Cardiac muscle cell (in vitro differentiated cells and primary cell): ENCODE results near the gene WDR91. TPM values are rescaled to one million over a fixed set of nuclear protein-coding genes. Genes with fewer than 3 reads are reported as not detected.

ENCODE experiments used
- DNase-seq, 2 donors: peaks; one replicate each; pipeline versions ENCODE4 v3.0.0 to v3.0.0-alpha.2; 2010 to 2017; ENCODE audit warnings: low read depth in 1 of 2, low spot score in 1 of 2
- H3K27ac ChIP-seq: fragments of 200-600 bp; sonication (generic); 2 replicates; pipeline ENCODE4 v1.5.1; 2016
- H3K27me3 ChIP-seq: fragments of 200-600 bp; sonication (generic); 2 replicates; pipeline ENCODE4 v1.6.0; 2016; ENCODE audit warnings: control low read depth
- H3K36me3 ChIP-seq: fragments of 200-600 bp; sonication (generic); 2 replicates; pipeline ENCODE4 v1.5.1; 2016; ENCODE audit warnings: control low read depth
- H3K4me1 ChIP-seq: fragments of 200-600 bp; sonication (generic); 2 replicates; pipeline ENCODE4 v1.8.1; 2017; ENCODE audit warnings: low read depth, mild to moderate bottlenecking, mixed run types
- H3K4me3 ChIP-seq: fragments of 200-600 bp; sonication (generic); 2 replicates; pipeline ENCODE4 v1.5.1; 2016; ENCODE audit warnings: mild to moderate bottlenecking
- H3K9me3 ChIP-seq: fragments of 200-600 bp; sonication (generic); 2 replicates; pipeline ENCODE4 v1.5.1; 2017; ENCODE audit warnings: low read depth, mild to moderate bottlenecking, control low read depth
- polyA plus RNA-seq: library from polyadenylated mRNA; unstranded; fragments of >200 nt; fragmentation: Nextera tagmentation; extraction: Ambion mirVana; gene quantifications from 2 replicates; pipeline ENCODE4 v1.2.1, GENCODE V29; 2016
- total RNA-seq: library from RNA; depleted of rRNA; stranded (reverse); fragments of >200 nt; gene quantifications from 2 replicates; pipeline ENCODE4 v1.2.3, GENCODE V29; 2016
- TF ChIP-seq, protein P1 (sequence below): IDR thresholded peaks from 2 replicates; pipeline ENCODE4 v1.5.1; 2012; ENCODE audit warnings: low read depth, mild to moderate bottlenecking, low read length

WDR91 gene
- total and polyA plus RNA-seq, 2 experiments from 2014 or later: 13.6 to 16.7 TPM

DNA sequence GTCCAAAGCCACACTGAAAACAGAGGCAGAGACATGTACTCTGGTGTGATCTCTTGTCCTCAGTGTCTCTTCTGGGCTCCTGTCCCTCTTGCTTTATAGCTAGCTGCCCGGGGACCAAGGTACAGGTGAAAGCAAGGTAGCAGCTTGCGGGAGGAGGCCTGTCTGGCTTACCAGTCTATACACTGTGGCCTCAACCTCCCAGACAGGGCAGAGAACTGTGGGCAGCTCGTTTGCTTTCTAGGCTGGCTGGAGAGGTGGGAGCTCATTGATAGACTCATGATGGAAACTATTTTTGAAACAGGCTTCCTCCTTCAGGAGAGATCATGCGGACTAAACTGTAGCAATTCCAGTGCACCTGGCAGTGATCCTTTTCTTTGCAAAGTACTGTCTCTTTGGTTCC, 45.5 kb downstream of the WDR91 start:
- Histone ChIP-seq H3K36me3 (peaks cover 16% of the 10 kb centered on the region), H3K27ac (no peak overlapping the region)

DNA sequence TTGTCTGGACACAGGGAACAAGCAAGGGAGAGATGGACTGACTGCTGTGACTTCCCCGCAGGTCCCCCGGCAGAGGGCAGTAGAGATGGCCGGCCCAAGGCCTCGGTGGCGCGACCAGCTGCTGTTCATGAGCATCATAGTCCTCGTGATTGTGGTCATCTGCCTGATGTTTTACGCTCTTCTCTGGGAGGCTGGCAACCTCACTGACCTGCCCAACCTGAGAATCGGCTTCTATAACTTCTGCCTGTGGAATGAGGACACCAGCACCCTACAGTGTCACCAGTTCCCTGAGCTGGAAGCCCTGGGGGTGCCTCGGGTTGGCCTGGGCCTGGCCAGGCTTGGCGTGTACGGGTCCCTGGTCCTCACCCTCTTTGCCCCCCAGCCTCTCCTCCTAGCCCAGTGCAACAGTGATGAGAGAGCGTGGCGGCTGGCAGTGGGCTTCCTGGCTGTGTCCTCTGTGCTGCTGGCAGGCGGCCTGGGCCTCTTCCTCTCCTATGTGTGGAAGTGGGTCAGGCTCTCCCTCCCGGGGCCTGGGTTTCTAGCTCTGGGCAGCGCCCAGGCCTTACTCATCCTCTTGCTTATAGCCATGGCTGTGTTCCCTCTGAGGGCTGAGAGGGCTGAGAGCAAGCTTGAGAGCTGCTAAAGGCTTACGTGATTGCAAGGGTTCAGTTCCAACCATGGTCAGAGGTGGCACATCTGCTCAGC, 46.8 kb downstream of the WDR91 start:
- H3K27ac ChIP-seq: peak overlapping the region; percentile 48
- no peak overlapping the region for H3K4me3 ChIP-seq
- peaks cover 16% of the 10 kb centered on the region for H3K36me3 ChIP-seq
- H3K9me3 ChIP-seq: no peaks in the 10 kb centered on the region
- H3K4me1 ChIP-seq: peaks cover 18% of the 10 kb centered on the region
- TF ChIP-seq, protein P1, sequence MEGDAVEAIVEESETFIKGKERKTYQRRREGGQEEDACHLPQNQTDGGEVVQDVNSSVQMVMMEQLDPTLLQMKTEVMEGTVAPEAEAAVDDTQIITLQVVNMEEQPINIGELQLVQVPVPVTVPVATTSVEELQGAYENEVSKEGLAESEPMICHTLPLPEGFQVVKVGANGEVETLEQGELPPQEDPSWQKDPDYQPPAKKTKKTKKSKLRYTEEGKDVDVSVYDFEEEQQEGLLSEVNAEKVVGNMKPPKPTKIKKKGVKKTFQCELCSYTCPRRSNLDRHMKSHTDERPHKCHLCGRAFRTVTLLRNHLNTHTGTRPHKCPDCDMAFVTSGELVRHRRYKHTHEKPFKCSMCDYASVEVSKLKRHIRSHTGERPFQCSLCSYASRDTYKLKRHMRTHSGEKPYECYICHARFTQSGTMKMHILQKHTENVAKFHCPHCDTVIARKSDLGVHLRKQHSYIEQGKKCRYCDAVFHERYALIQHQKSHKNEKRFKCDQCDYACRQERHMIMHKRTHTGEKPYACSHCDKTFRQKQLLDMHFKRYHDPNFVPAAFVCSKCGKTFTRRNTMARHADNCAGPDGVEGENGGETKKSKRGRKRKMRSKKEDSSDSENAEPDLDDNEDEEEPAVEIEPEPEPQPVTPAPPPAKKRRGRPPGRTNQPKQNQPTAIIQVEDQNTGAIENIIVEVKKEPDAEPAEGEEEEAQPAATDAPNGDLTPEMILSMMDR: no peak
- H3K27me3 ChIP-seq: no peaks in the 10 kb centered on the region
- DNase-seq: no peak

More for the DNA sequence above, 45.5 kb downstream of the WDR91 start:
- Histone ChIP-seq H3K4me1 (peaks cover 9% of the 10 kb centered on the region), H3K27me3 (no peaks in the 10 kb centered on the region), H3K4me3 (no peak overlapping the region), H3K9me3 (no peaks in the 10 kb centered on the region)
- TF ChIP-seq, protein P1: no peak
- DNase-seq: no peak

DNA sequence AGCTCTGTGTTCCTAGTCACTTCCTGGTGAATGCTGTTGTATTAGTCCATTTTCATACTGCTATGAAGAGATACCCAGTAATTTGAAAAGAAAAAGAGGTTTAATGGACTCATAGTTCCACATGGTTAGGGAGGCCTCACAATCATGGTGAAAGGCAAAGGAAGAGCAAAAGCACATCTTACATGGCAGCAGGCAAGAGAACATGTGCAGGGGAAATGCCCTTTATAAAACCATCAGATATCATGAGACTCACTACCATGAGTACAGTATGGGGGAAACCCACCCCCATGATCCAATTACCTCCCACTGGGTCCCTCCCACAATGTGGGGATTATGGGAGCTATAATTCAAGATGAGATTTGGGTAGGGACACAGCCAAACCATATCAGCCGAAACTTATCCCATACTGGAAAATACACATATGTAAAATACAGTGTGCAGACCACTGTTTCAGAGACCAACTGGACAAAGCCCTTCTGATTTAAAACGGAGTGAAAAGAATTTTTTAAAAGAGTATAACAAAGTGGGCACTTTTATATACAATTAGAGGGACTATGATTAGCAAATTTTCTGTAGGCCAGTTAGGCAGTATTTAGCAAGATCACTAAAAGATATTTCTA, 48.8 kb downstream of the WDR91 start:
- no peak overlapping the region for H3K4me3 ChIP-seq
- H3K36me3 ChIP-seq: peaks cover 16% of the 10 kb centered on the region
- no peak for DNase-seq
- H3K27ac ChIP-seq: no peak overlapping the region
- no peaks in the 10 kb centered on the region for H3K27me3 ChIP-seq
- TF ChIP-seq, protein P1: no peak
- peaks cover 10% of the 10 kb centered on the region for H3K4me1 ChIP-seq
- no peaks in the 10 kb centered on the region for H3K9me3 ChIP-seq

DNA sequence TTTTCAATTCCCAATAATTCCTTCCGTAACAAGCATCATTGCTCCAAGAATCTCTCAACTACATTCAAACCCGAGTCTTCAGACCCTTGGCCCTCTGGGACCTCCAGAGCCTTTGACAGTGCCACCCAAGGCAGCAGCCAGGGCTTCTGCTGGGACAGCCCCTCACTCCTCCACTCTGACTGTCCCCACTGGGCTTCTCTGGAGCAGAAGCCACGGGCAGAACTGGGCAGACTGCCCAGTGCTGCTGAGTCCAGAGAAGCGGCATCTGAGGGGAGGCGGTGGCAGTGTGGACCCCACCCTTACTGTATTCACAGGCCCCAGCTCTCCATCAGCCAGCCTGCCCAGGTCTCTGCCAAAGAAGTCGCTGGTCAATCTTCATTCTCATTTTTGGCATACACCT, 49.7 kb downstream of the WDR91 start:
- Histone ChIP-seq H3K27me3 (no peaks in the 10 kb centered on the region), H3K36me3 (peaks cover 10% of the 10 kb centered on the region), H3K4me3 (no peak overlapping the region), H3K4me1 (peaks cover 10% of the 10 kb centered on the region), H3K9me3 (no peaks in the 10 kb centered on the region), H3K27ac (no peak overlapping the region)
- DNase-seq: no peak
- TF ChIP-seq, protein P1: no peak

DNA sequence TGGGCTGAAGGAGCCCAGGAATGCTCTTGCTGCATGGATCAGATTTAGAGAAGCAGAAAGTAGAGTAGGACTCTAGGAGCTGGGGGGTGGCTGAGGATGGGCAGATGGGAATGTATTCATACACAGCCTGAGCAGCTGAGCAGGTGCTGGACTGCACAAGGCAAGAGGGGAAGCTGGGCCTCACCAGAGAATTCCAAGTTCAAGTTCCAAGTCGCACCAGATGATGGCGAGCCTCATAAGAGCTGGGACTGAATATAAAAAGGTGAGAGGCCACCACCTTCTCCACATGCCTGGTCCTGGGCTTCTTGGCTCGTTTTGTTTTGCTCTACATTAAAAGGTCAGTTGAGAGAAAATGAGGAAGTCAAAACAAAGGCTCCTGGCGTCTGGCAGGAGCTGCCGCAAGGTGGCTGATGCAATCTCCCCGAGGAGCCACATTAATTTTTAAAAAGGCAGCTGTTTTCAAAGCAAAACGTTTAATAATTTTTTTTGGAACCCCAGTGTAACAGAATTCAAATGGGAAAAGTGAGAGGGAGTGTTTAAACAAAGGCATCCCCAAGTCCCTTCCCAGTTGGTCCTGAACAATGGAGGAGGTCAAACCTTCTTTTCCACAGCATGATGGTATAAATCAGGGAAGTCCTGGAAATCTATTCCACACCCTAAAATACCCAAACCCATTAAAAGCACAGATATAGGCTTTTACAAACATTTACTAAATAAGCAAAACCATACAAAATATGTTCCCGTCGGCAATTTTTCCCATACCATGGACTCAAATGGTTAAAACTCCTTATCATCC, 50.3 kb downstream of the WDR91 start:
- Histone ChIP-seq H3K4me1 (peaks cover 10% of the 10 kb centered on the region), H3K27me3 (no peaks in the 10 kb centered on the region), H3K9me3 (no peaks in the 10 kb centered on the region), H3K27ac (peak overlapping the region; percentile 67), H3K4me3 (no peak overlapping the region), H3K36me3 (peaks cover 5% of the 10 kb centered on the region)
- TF ChIP-seq, protein P1: no peak
- peak in 1 of 2 donors; percentile 41 for DNase-seq
